ENCODE measurements around the gene PEMT. TPM values are rescaled to one million over a fixed set of nuclear protein-coding genes. Genes with fewer than 3 reads are reported as not detected.

PEMT gene
- total RNA-seq, 2 donors from 2014 or later, result 15.7 to 22.1 TPM

GRCh38 chr17:17497065-17497844, 94.3 kb downstream of the PEMT start:
- Histone ChIP-seq H3K4me1 (ENCODE audit: control insufficient read depth in 1 of 2, low read depth in 2 of 2) (peaks cover 8 to 24% of the 10 kb centered on the region in 2 donors), H3K9me3 (no peaks in the 10 kb centered on the region), H3K27ac (no peak overlapping the region), H3K36me3 (no peaks in the 10 kb centered on the region), H3K27me3 (replicated peaks; ENCODE audit: insufficient read depth) (no peaks in the 10 kb centered on the region), H3K4me3 (peak overlapping the region; percentile 96)
- no peak for TF ChIP-seq CTCF (IDR thresholded peaks at IDR 0.05)
- DNase-seq (ENCODE audit: low spot score) (no peak), ATAC-seq (ENCODE audit: insufficient number of reproducible peaks, low FRiP score, low read depth) (no peak)

DNA sequence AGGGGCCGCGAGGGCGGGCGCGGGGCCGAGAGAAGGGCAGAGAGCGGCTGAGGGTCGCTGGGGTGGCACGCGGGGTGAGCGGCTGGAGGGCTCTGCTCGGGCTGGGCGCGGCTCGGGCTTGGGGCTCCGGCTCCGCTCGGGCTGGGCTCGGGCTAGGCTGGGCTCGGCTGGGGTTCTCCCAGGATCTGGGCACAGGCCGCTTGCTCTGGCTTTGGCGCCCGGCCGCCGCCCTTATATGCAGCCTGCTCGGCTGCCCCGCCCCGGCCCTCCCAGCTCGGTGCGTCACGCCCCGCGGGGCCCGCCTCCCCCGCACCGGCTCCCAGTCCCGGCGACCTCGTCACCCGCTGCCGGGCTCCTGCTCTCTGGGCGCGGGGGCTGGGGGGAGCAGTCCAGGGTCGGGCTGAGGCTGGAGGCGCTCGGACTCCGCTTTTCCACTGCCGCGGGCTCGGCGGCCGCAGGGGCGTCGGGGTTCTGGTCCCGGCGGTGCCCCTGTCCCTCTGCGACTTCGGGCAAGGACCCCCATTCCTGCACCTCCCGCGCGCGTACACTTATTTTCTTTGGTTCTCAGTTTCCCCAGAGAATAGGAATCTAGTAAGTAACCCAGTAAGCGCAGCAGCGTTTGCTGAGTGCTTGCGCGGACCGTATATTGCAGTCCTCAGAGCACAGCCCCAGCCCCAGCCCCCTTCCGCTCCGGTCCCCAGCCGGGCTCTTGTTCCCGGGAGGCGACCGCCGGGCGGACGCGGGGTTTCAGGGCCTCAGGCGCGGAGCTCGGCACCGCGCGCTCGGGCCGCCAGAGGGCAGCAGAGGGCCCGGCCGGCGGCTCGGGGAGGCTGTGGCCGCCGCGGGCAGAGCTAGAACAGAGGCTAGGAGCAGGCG, 95.1 kb downstream of the PEMT start, which contains the start of gene RASD1:
Gene RASD1 (minus strand): TSS at position 207 of the 876 bp plus-strand sequence. CDS start 214 bp downstream, outside the sequence.
- Histone ChIP-seq H3K4me3 (peak within 1 kb of the TSS; percentile 96), H3K27ac (peak within 1 kb of the TSS; percentile 70 to 82), H3K27me3 (replicated peaks; ENCODE audit: insufficient read depth) (no peaks in the 10 kb centered on the region), H3K9me3 (no peaks in the 10 kb centered on the region), H3K4me1 (ENCODE audit: control insufficient read depth in 1 of 2, low read depth in 2 of 2) (peaks cover 8 to 24% of the 10 kb centered on the region in 2 donors), H3K36me3 (peaks cover 5% of the 10 kb centered on the region)
- DNase-seq (ENCODE audit: low spot score) (peak; percentile 61), ATAC-seq (ENCODE audit: insufficient number of reproducible peaks, low FRiP score, low read depth) (peak; percentile 85)
- TF ChIP-seq CTCF (IDR thresholded peaks at IDR 0.05), result peak; percentile 97

GRCh38 chr17:17495536-17496188, 95.8 kb downstream of the PEMT start:
- H3K4me1 ChIP-seq (ENCODE audit: control insufficient read depth in 1 of 2, low read depth in 2 of 2), result peaks cover 8 to 24% of the 10 kb centered on the region in 2 donors
- ATAC-seq (ENCODE audit: insufficient number of reproducible peaks, low FRiP score, low read depth), result peak; percentile 15
- no peaks in the 10 kb centered on the region for H3K27me3 ChIP-seq (replicated peaks; ENCODE audit: insufficient read depth)
- TF ChIP-seq CTCF (IDR thresholded peaks at IDR 0.05), result no peak
- H3K36me3 ChIP-seq, result peaks cover 5% of the 10 kb centered on the region
- peak overlapping the region; percentile 96 for H3K4me3 ChIP-seq
- DNase-seq (ENCODE audit: low spot score), result no peak
- no peaks in the 10 kb centered on the region for H3K9me3 ChIP-seq
- no peak overlapping the region for H3K27ac ChIP-seq

GRCh38 chr17:17494870-17495535, 96.5 kb downstream of the PEMT start:
- Histone ChIP-seq H3K4me1 (ENCODE audit: control insufficient read depth in 1 of 2, low read depth in 2 of 2) (peaks cover 8 to 24% of the 10 kb centered on the region in 2 donors), H3K27ac (no peak overlapping the region), H3K27me3 (replicated peaks; ENCODE audit: insufficient read depth) (no peaks in the 10 kb centered on the region), H3K4me3 (peak overlapping the region; percentile 96), H3K9me3 (no peaks in the 10 kb centered on the region), H3K36me3 (peaks cover 5% of the 10 kb centered on the region)
- DNase-seq (ENCODE audit: low spot score) (no peak), ATAC-seq (ENCODE audit: insufficient number of reproducible peaks, low FRiP score, low read depth) (no peak)
- no peak for TF ChIP-seq CTCF (IDR thresholded peaks at IDR 0.05)
